Vagina (tissue), 2 donors: ENCODE measurements around the gene PRRT1B. TPM values are rescaled to one million over a fixed set of nuclear protein-coding genes. Genes with fewer than 3 reads are reported as not detected.

Source experiments
- DNase-seq, 2 donors: peaks; one replicate each; pipeline ENCODE4 v3.0.0-alpha.2; 2017; ENCODE audit errors: extremely low spot score in 2 of 2
- H3K27ac ChIP-seq: fragments of 200-600 bp; sonication (generic); one replicate; pipeline ENCODE4 v1.5.1; 2019
- H3K27me3 ChIP-seq: fragments of 200-600 bp; sonication (generic); one replicate; pipeline ENCODE4 v1.5.1; 2019
- H3K36me3 ChIP-seq, 2 donors: fragments of 200-600 bp; sonication (generic); one replicate each; pipeline ENCODE4 v1.5.1; 2017 to 2019
- H3K4me1 ChIP-seq: fragments of 200-600 bp; sonication (generic); one replicate; pipeline ENCODE4 v1.5.1; 2019
- H3K4me3 ChIP-seq, 2 donors: fragments of 200-600 bp; sonication (generic); 1 replicate in 1 of 2; 2 replicates in 1 of 2; pipeline ENCODE4 v1.5.1; 2016 to 2019
- H3K9me3 ChIP-seq: fragments of 200-600 bp; sonication (generic); one replicate; pipeline ENCODE4 v1.5.1; 2019
- POLR2A ChIP-seq, 2 donors: fragments of 450-650 bp; IDR thresholded peaks; one replicate each; pipeline ENCODE4 v1.6.1; 2017; ENCODE audit warnings: antibody characterized with exemption in 2 of 2, mild to moderate bottlenecking in 2 of 2, moderate library complexity in 2 of 2
- POLR2AphosphoS5 ChIP-seq, 2 donors: sonication (generic); formaldehyde crosslinking; IDR thresholded peaks; one replicate each; pipeline ENCODE4 v1.9.0; 2017; ENCODE audit warnings: antibody characterized with exemption in 2 of 2, mild to moderate bottlenecking in 2 of 2, low read depth in 1 of 2; ENCODE audit not compliant: insufficient read depth in 1 of 2
- intact Hi-C: fragments of 100-400 bp; cut with DNase I; formaldehyde crosslinking; loops from one replicate; pipeline ENCODE4 v1.15.1; 2023
- total RNA-seq: library from RNA; depleted of rRNA; stranded (reverse); fragments of >200 nt; gene quantifications from one replicate; pipeline ENCODE4 v1.2.3, GENCODE V29; 2016
- TF ChIP-seq, protein P1 (sequence below), 3 experiments: fragments of 450-650 bp in 2 of 3; fragments of 200-600 bp in 1 of 3; sonication (generic) in 1 of 3; IDR thresholded peaks; one replicate each; pipeline ENCODE4 v1.5.1; 2017 to 2019; ENCODE audit warnings: antibody characterized with exemption in 3 of 3, mild to moderate bottlenecking in 2 of 3, moderate library complexity in 2 of 3

The PRRT1B gene
- total RNA-seq, 1 donor from 2014 or later = not detected

DNA sequence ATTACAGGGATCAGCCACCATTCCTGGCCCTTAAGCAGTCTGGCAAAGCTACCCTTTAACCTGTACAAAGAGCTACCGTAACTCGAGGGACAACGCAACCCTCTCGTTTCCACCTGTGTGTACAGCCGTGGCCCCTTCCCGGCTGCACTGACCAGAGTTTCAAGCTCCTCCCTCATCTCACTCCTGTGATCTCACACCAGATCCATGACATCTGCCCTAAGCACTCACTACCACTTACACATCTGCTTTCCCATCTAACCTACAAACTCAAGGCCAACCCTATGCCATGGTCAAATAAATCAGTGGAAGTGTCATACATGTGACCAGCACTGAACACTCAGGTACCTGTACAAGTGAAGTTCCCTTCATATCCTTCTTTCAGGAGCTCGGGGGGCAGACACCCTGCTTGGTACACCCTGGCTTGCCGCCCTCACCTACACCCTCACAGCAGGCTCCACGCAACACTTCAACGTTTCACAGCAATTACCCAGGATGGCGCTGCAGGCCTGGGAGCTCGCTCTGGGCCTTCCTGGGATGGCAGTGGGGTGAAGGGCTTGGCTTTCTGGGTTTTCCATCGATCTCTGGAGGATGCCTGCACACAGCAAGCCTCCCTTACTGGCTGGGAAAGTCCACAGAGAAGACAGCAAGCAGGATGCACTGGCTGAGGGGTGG, 61.7 kb downstream of the PRRT1B start:
- H3K4me3 ChIP-seq = no peak overlapping the region
- H3K27me3 ChIP-seq = no peaks in the 10 kb centered on the region
- DNase-seq = no peak
- H3K4me1 ChIP-seq = peaks cover 40% of the 10 kb centered on the region
- peak overlapping the region; percentile 87 for H3K27ac ChIP-seq
- peaks cover 0 to 24% of the 10 kb centered on the region in 2 donors for H3K36me3 ChIP-seq
- TF ChIP-seq POLR2A (IDR thresholded peaks at IDR 0.05) (no peak), POLR2AphosphoS5 (IDR thresholded peaks at IDR 0.05; ENCODE audit: insufficient read depth in 1 of 2, low read depth in 1 of 2) (no peak)
- TF ChIP-seq, protein P1, sequence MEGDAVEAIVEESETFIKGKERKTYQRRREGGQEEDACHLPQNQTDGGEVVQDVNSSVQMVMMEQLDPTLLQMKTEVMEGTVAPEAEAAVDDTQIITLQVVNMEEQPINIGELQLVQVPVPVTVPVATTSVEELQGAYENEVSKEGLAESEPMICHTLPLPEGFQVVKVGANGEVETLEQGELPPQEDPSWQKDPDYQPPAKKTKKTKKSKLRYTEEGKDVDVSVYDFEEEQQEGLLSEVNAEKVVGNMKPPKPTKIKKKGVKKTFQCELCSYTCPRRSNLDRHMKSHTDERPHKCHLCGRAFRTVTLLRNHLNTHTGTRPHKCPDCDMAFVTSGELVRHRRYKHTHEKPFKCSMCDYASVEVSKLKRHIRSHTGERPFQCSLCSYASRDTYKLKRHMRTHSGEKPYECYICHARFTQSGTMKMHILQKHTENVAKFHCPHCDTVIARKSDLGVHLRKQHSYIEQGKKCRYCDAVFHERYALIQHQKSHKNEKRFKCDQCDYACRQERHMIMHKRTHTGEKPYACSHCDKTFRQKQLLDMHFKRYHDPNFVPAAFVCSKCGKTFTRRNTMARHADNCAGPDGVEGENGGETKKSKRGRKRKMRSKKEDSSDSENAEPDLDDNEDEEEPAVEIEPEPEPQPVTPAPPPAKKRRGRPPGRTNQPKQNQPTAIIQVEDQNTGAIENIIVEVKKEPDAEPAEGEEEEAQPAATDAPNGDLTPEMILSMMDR (IDR thresholded peaks at IDR 0.05) = no peak
- intact Hi-C loops = loop anchor here (10.0 kb wide), 1 partner anchor 1768 kb away; the partner anchor contains the start of genes STKLD1 and SURF4
- H3K9me3 ChIP-seq = no peaks in the 10 kb centered on the region

DNA sequence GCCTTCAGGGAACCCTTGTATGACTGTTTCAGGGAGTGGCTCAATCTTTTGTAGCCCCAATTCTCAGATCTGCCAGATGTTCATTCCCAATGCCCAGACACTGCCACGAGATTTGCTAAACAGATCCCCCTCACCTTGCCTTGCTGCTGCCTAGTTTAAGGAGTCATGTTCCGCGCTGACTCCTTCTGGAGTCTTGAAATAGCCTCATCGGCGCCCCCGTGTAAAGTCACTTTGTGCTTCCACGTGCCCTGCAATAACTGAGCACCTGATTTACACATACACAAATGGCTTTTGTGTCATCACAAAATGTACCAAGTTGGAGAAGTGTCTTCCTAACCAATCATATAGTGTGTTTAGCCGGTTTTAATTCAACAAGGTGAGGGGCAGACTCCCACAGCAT, 62.3 kb downstream of the PRRT1B start:
- Histone ChIP-seq H3K27me3 (no peaks in the 10 kb centered on the region), H3K4me1 (peaks cover 40% of the 10 kb centered on the region), H3K4me3 (no peak overlapping the region), H3K27ac (peak overlapping the region; percentile 87), H3K9me3 (no peaks in the 10 kb centered on the region), H3K36me3 (peaks cover 0 to 24% of the 10 kb centered on the region in 2 donors)
- intact Hi-C loops = loop anchor here (10.0 kb wide), 1 partner anchor 1767 kb away; the partner anchor contains the start of genes STKLD1 and SURF4
- DNase-seq = no peak
- TF ChIP-seq POLR2AphosphoS5 (IDR thresholded peaks at IDR 0.05; ENCODE audit: insufficient read depth in 1 of 2, low read depth in 1 of 2) (no peak), POLR2A (IDR thresholded peaks at IDR 0.05) (no peak)
- TF ChIP-seq, protein P1 (IDR thresholded peaks at IDR 0.05) = no peak

DNA sequence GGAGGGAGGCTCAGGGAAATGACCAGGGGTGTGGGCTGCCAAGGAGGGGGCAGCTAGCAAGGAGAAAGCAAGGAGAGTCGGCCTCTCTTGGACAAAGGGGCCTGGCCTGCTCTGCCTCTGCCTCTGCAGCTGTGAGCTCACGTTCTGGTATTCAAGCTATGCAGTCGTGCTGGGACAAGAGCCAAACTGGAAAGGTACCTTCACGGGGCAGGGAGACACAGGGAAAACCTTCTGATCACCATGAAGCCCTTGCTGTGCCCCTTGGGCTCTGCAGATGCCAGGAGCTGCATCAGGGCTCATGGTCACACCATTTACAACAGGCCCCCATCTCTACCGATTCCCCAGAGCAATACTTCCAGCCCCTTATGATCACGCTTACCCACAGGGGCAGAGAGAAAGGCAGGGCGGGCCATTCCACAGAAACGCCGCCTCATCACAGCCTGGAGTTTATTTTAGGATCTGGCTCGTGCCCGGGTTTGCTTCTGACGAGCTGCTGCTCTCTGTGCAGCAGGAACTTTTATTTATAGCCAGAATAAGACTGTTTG, 63.2 kb downstream of the PRRT1B start:
- TF ChIP-seq POLR2A (IDR thresholded peaks at IDR 0.05) = no peak
- peak; percentile 46 to 80 for TF ChIP-seq POLR2AphosphoS5 (IDR thresholded peaks at IDR 0.05; ENCODE audit: insufficient read depth in 1 of 2, low read depth in 1 of 2)
- Histone ChIP-seq H3K36me3 (peaks cover 0 to 17% of the 10 kb centered on the region in 2 donors), H3K9me3 (no peaks in the 10 kb centered on the region), H3K4me3 (peak overlapping the region in 1 of 2 donors; percentile 14), H3K4me1 (peaks cover 40% of the 10 kb centered on the region), H3K27ac (peak overlapping the region; percentile 87), H3K27me3 (no peaks in the 10 kb centered on the region)
- intact Hi-C loops = loop anchor here (10.0 kb wide), 1 partner anchor 1766 kb away; the partner anchor contains the start of genes STKLD1 and SURF4
- DNase-seq = no peak

Other genes with a start within 250 kb of the PRRT1B start
- gene PRRC2B, start 151.4 kb upstream of the PRRT1B start, total RNA-seq = 116 TPM
- 14.5 TPM for gene POMT1, start 42.6 kb upstream of the PRRT1B start, total RNA-seq
- gene UCK1, start 14.3 kb upstream of the PRRT1B start, total RNA-seq = 37.3 TPM
- gene RAPGEF1, start 194.6 kb downstream of the PRRT1B start, total RNA-seq = 57.9 TPM